Skeletal muscle tissue (tissue), 4 donors: ENCODE data around the gene C1QTNF6. TPM values are rescaled to one million over a fixed set of nuclear protein-coding genes. Genes with fewer than 3 reads are reported as not detected.

Source experiments
- H3K27ac ChIP-seq: one replicate; pipeline ENCODE4 v1.7.0; 2013; ENCODE audit warnings: mild to moderate bottlenecking, low read depth, low read length, inconsistent platforms
- H3K27me3 ChIP-seq, 3 donors: one replicate each; pipeline ENCODE4 v1.7.0; 2013; ENCODE audit warnings: low read length in 3 of 3; ENCODE audit not compliant: control insufficient read depth in 3 of 3, insufficient read depth in 3 of 3
- H3K36me3 ChIP-seq, 3 donors: one replicate each; pipeline ENCODE4 v1.7.0; 2013; ENCODE audit warnings: low read length in 3 of 3; ENCODE audit not compliant: control insufficient read depth in 3 of 3, insufficient read depth in 3 of 3
- H3K4me1 ChIP-seq, 3 donors: one replicate each; pipeline ENCODE4 v1.7.0; 2013; ENCODE audit warnings: low read length in 3 of 3, mild to moderate bottlenecking in 3 of 3; ENCODE audit not compliant: control insufficient read depth in 3 of 3, insufficient read depth in 3 of 3
- H3K4me3 ChIP-seq, 3 donors: one replicate each; pipeline ENCODE4 v1.7.0; 2013; ENCODE audit warnings: low read length in 3 of 3
- H3K9ac ChIP-seq, 3 donors: one replicate each; pipeline ENCODE4 v1.7.0; 2013; ENCODE audit warnings: low read length in 3 of 3, mild to moderate bottlenecking in 3 of 3, moderate library complexity in 2 of 3, low read depth in 1 of 3
- H3K9me3 ChIP-seq, 3 donors: one replicate each; pipeline ENCODE4 v1.7.0; 2013; ENCODE audit warnings: low read length in 3 of 3; ENCODE audit not compliant: control insufficient read depth in 3 of 3
- total RNA-seq: library from RNA; depleted of rRNA; stranded (reverse); fragments of >200 nt; gene quantifications from one replicate; pipeline ENCODE4 v1.2.3, GENCODE V29; 2014
- donor health status: Osteomylitis.

The C1QTNF6 gene
- total RNA-seq, 1 donor from 2014 or later: 6.3 TPM

- H3K9me3 ChIP-seq: no peaks in the 10 kb centered on the region
- H3K4me3 ChIP-seq: no peak overlapping the region
- H3K9ac ChIP-seq: no peak overlapping the region
- H3K36me3 ChIP-seq: no peaks in the 10 kb centered on the region
- H3K4me1 ChIP-seq: peaks cover 0 to 12% (median 2%) of the 10 kb centered on the region in 3 donors
- peaks cover 43 to 62% (median 58%) of the 10 kb centered on the region in 3 donors for H3K27me3 ChIP-seq
- H3K27ac ChIP-seq: no peak overlapping the region
Measured at GRCh38 chr22:37230673-37231405, 42.8 kb upstream of the C1QTNF6 start.

- H3K4me3 ChIP-seq: no peak overlapping the region
- H3K27me3 ChIP-seq: peaks cover 38 to 59% (median 53%) of the 10 kb centered on the region in 3 donors
- H3K9me3 ChIP-seq: no peaks in the 10 kb centered on the region
- no peaks in the 10 kb centered on the region for H3K36me3 ChIP-seq
- H3K27ac ChIP-seq: no peak overlapping the region
- H3K4me1 ChIP-seq: peaks cover 0 to 12% (median 2%) of the 10 kb centered on the region in 3 donors
- H3K9ac ChIP-seq: no peak overlapping the region
Measured at GRCh38 chr22:37229805-37230672, 42.0 kb upstream of the C1QTNF6 start.

- H3K27me3 ChIP-seq: peaks cover 30 to 50% (median 47%) of the 10 kb centered on the region in 3 donors
- H3K27ac ChIP-seq: no peak overlapping the region
- no peaks in the 10 kb centered on the region for H3K36me3 ChIP-seq
- H3K4me3 ChIP-seq: no peak overlapping the region
- no peak overlapping the region for H3K9ac ChIP-seq
- peaks cover 0 to 12% (median 2%) of the 10 kb centered on the region in 3 donors for H3K4me1 ChIP-seq
- H3K9me3 ChIP-seq: no peaks in the 10 kb centered on the region
Measured at GRCh38 chr22:37229012-37229804, 41.2 kb upstream of the C1QTNF6 start.

- H3K27ac ChIP-seq: no peak overlapping the region
- no peaks in the 10 kb centered on the region for H3K36me3 ChIP-seq
- no peak overlapping the region for H3K4me3 ChIP-seq
- H3K4me1 ChIP-seq: peaks cover 0 to 12% (median 2%) of the 10 kb centered on the region in 3 donors
- H3K9ac ChIP-seq: no peak overlapping the region
- H3K27me3 ChIP-seq: peaks cover 27 to 42% (median 39%) of the 10 kb centered on the region in 3 donors
- no peaks in the 10 kb centered on the region for H3K9me3 ChIP-seq
Measured at GRCh38 chr22:37228106-37229011, 40.3 kb upstream of the C1QTNF6 start.

- Histone ChIP-seq H3K27ac (no peak overlapping the region), H3K4me3 (no peak overlapping the region), H3K4me1 (peaks cover 0 to 12% (median 2%) of the 10 kb centered on the region in 3 donors), H3K9ac (no peak overlapping the region), H3K9me3 (peaks cover 0 to under 1% (median 0%) of the 10 kb centered on the region in 3 donors), H3K36me3 (no peaks in the 10 kb centered on the region), H3K27me3 (peaks cover 18 to 38% (median 31%) of the 10 kb centered on the region in 3 donors)
Measured at GRCh38 chr22:37226514-37226913, 38.5 kb upstream of the C1QTNF6 start.

- H3K4me1 ChIP-seq: peaks cover 0 to 12% (median 2%) of the 10 kb centered on the region in 3 donors
- peaks cover 17 to 38% (median 27%) of the 10 kb centered on the region in 3 donors for H3K27me3 ChIP-seq
Measured at GRCh38 chr22:37226087-37226486, 38.0 kb upstream of the C1QTNF6 start.

GRCh38 chr22:37225481-37225880 is 37.4 kb upstream of the C1QTNF6 start:
- Histone ChIP-seq H3K36me3 (no peaks in the 10 kb centered on the region), H3K27me3 (peaks cover 11 to 41% (median 22%) of the 10 kb centered on the region in 3 donors), H3K4me1 (peaks cover 0 to 12% (median 2%) of the 10 kb centered on the region in 3 donors), H3K9ac (no peak overlapping the region), H3K27ac (no peak overlapping the region), H3K4me3 (no peak overlapping the region), H3K9me3 (peaks cover 0 to 3% (median 0%) of the 10 kb centered on the region in 3 donors)

More at GRCh38 chr22:37226087-37226486, 38.0 kb upstream of the C1QTNF6 start:
- Histone ChIP-seq H3K4me3 (no peak overlapping the region), H3K27ac (no peak overlapping the region), H3K36me3 (no peaks in the 10 kb centered on the region), H3K9me3 (peaks cover 0 to 3% (median 0%) of the 10 kb centered on the region in 3 donors), H3K9ac (no peak overlapping the region)

- H3K27ac ChIP-seq: no peak overlapping the region
- no peak overlapping the region for H3K4me3 ChIP-seq
- H3K36me3 ChIP-seq: no peaks in the 10 kb centered on the region
- peaks cover 0 to 3% (median 0%) of the 10 kb centered on the region in 3 donors for H3K9me3 ChIP-seq
- peaks cover 0 to 12% (median 2%) of the 10 kb centered on the region in 3 donors for H3K4me1 ChIP-seq
- no peak overlapping the region for H3K9ac ChIP-seq
- H3K27me3 ChIP-seq: peaks cover 9 to 40% (median 22%) of the 10 kb centered on the region in 3 donors
Measured at GRCh38 chr22:37224757-37225420, 36.8 kb upstream of the C1QTNF6 start.
